C1 segment of cervical spinal cord (tissue), 14 donors: ENCODE results near the gene GAPDHS.

ENCODE experiments used
- DNase-seq, 14 donors: peaks; one replicate each; lab custom pipeline; 2025; lab: John Stamatoyannopoulos, UW

Gene GAPDHS

DNA sequence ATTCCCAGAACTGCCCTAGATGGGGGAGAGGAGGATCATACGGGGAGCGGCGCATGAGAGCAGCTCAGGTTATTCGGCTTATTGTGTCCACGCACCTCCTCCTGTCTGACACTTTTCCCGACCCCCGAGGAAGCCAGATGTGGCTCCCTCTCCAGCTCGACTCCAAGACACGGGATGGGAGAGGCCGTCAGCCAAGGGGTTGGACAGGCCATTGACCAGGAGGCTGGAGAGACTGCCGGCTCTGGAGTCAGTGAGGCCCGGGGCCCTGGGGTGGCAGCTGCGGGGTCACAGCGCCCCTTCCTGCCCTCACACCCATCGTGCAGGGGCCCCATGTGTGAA lies 22.7 kb upstream of the GAPDHS start:
- DNase-seq = no peak

DNA sequence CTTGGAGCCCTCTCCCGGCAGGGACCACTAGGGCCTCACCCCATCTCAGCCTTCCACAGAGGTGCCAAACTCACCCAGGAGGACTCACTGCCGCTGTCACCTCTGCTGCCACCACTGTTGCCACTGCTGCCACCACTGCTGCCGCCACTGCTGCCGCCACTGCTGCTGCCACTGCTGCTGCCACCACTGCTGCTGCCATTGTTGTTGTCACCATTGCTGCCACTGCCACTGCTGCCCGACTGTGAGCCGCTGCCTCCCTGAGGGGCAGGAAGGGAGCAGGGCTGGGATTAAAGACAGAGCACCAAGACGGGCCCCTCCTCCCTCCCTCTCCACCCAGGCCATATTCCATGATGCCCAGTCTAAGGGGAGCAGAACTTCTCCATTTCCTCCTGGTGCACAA lies 21.9 kb upstream of the GAPDHS start:
- no peak for DNase-seq

DNA sequence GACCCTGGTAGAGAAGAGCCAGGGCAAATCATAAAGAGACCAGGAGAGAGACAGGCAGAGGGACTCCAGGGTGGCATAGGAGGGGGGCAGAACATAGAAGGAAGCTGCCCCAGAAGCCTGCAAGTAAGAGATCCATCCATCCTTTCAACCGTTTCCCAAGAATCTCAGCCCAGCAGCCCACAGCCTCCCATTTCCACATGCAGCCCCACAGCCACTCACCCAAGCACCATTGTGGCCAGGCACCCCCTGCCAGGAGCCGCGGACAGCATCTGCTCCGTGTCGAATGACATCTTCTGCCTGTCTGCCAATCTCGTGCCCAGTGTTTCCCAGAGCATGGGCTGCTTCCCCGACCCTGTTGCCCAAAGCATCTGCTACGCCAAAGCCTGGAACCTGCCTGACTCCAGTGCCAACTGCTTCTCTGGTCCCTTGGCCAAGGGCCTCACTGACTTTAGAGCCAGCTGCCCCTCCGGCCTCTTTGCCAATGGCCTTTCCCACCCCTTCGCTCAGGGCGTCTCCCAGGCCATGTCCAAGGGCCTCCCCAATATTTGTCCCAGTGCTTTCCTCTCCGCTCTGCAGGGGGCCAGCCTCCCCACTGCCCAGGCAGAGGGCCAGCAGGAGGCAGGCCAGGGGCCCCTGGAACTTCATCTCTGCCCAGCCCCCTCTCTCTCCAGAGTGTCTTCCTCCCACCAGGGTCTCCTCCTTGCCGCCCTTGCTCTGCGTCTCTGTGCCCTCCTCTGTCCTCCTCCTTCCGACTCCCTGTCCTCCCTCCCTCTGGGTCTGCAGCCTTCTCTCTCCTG lies 20.2 kb upstream of the GAPDHS start:
- no peak for DNase-seq

DNA sequence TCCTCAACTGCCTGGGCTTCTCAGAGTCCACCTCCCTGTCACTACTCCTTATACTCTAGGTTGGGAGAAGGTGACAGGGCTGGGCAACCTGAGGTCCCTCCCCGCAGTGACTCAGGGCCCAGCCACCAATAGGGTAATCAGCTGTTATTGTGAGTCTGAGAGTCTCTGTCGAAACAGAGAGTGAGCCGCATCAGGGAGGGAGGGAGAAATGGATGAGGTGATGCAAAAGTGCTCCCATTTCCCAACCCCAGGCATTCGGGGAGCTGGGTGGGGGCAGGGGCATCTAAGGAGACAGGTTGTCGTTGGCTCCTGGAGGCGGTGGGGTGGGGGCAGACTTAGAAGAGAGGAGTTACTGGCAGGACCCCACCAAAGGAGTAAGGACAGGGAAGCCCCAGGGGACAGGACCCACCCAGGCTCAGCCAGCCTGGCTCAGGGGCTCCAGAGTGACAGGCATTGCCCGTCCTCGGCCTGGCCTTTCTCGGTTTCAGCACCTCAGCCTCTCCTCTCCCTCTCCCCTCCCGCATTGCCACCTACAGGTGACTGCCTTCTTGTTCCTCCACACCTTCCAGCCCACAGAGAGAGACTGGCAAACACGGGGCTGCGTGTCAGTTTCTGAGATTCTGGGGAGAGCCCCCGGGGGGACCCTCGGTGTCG lies 19.5 kb upstream of the GAPDHS start, which contains the start of gene DMKN:
DMKN (minus strand) TSS at position 22 of the 654 bp plus-strand sequence. CDS start 174 bp downstream, outside the sequence.
- no peak for DNase-seq

DNA sequence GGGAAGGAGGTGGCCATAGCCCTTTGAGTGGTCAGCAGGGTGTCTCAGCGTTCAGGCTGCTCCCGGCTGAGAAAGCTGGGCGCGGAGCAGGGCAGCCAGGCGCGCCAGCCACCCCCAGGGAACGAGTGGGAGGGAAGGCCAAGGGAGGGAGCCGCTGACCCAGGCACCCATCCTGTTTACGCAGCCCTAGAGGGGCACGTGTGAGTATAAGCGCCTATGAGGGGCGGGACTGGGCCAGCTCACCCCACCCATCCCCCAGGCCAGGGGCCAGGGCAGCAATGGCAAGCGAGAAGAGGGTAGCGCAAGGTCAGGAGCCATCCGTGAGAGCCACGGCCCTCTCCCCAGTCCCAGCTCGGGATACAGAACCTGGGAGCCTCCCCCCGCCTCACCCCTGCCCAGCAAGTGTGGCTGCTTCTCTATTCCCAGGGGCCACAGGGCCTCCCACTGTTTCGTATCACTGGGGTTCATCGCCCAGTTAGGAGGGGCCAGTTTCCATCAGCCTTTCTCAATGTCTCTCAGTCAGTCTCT lies 18.9 kb upstream of the GAPDHS start:
- DNase-seq = no peak

DNA sequence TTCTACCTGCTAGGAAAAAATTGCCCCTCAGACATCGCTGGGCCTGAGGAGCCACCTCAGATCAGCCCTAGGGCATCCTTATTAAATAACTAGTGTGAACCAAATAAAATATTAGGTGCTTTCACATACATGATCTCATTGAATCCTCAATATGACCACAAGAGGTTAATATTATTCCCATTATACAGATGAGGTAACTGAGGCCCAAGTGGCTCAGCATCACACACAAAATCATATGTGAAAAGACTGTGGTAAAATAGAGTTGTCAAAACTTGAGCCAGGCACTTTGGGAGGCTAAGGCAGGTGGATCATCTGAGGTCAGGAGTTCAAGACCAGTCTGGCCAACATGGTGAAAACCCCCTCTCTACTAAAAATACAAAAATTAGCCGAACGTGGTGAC lies 16.9 kb upstream of the GAPDHS start:
- no peak for DNase-seq

DNA sequence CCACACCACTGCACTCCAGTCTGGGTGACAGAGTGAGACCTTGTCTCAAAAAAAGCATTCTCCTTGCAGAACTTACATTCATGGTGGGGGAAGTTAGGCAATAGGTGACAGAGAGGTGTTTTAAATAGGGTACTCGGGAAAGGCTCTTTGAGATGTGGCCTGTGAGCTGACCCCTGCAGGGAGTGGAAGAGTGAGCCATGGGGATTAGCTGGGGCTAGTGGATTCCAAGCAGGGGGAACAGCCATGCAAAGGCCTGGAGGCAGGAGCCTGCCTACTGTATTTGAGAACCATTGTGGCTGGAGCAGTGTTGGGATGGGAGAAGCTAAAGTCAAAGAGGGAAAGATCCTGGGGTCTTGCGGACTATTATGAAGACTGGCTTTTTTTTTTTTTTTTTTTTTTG lies 15.9 kb upstream of the GAPDHS start:
- no peak for DNase-seq

DNA sequence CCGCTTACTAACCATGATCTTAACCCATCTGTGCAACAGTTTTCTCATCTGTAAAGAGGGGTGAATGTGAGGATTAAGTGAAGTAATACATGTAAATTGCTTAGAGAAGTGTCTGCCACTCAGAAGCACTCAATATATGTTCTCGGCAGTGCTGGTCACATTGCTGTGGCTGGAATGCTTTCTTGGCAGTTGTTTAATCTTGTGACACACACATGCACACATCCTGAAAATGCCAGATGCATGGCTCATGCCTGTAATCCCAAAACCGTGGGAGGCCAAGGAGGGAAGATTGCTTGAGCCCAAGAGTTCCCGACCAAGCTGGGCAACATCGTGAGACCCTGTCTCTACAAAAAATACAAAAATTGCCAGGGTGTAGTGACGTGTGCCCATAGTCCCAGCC lies 14.9 kb upstream of the GAPDHS start:
- no peak for DNase-seq

DNA sequence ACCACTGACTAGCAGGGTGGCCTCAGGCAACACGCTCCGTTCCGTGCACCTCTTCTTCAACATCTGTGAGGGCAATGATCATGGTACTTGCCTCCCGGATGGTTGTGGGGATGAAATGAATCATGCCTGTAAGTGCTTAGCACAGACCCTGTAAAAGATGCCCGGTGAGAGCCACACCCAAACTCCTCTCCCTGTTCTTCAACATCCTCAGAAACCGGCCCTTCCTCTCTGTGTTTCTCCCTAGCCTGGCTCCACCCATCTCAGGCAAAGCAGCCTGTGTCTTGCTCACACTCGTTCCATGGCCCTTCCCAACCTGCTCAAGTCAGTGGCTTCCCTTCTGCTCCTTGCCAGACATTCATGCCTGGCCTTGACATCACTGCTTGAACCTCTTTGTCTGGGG lies 14.0 kb upstream of the GAPDHS start:
- DNase-seq = no peak

DNA sequence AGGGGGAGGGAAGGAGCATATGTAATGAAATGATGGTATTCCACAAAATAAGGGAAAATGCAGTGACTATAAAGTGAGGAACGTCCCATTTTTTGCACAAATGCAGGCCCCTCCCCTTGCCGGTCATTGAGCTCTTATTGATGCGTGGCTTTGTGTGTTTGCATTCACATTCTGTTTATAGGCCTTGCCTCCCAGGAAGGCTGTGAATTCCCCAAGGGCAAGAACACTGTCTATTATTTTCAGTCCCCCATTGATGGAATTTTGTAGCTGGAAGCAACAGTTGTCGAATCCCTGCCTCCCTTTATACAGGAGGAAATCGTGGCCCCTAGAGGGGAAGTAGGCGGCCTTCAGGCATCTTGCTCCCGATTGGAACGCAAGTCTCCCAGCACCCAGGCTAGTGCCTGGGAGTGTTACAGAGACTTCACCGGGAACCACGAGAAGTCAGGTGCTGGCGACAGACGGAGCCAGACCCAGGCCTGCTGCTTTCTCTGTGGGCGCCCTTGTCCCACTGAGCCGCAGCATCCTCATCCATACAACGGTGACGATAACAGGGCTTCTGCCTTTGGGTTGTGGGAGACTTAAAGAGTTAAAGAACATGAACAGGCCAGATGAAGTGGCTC lies 12.0 kb upstream of the GAPDHS start:
- no peak for DNase-seq

DNA sequence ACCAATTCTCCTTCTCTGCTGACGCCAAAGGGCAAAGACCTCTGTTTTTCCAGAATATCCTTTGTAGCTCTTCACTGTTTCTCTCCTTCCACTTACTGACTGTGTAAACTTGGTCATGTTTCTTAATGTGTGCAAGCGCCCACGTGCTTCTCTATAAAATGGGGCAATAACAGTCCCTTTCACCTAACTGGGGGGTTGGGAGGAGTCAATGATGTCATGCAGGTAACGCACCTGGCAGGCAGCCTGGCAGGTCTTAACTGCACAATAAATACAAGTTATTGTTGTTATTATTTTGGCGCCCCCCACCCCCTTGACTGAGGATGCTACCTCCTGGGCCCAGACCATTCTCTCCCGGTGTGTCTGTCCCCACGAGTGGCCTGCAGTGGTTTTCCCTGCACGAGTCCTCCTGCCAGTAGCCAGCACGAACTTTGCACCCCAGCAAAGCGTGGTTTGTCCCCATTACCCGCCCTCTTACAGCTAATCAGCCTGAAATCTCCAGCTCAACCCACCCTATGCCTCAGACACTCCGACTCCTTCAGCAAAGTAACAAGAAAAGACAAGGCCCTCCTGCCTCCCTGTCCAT lies 10.4 kb upstream of the GAPDHS start:
- DNase-seq = no peak

DNA sequence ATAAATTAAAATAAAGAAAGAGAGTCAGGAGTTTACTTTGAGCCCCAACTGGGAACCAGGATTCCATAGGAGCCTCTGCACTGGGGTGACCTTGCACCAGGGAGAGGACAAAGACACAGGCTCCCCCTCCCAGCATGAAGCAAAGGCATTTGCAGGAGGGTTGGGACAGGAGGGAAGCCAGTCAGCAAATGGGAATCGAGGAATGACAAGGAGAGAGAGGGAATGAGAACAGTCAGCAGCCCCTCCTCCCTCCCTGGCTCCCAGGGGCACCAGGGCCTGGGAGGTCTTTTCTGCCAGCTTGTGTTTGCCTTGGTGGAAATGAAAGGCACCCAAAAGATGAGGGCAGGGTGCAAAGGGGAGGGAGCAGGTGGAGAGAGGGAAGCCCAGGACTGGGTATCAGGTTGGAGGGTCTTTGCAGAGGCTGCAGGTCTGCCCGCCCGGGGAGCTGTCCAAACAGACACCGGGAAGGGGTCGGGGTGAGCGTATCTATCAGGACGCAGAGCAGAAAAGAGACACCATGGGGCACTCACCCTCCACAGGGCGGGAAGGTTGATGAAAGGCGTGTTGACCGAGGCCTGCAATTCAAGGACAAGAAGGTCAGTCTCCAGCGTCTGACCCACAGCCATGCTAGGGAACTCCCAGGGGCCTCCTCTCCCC lies 8.9 kb upstream of the GAPDHS start:
- no peak for DNase-seq

DNA sequence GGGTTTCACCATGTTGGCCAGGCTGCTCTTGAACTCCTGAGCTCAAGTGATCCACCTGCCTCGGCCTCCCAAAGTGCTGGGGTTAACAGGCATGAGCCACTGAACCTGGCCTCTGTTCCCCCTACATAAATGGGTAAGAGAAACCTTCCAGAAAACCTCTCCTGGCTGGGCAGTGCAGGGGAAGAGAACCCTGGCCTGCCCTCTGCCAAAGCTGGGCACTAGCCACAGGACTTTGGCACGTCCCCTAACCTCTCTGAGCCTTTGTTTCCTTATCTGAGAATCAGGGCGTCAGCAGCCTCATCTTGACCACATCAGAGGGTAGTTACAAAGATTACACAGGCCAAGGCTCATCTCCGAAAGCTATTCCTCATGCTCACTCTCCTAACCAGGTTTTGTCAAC lies 7.4 kb upstream of the GAPDHS start:
- DNase-seq = no peak

DNA sequence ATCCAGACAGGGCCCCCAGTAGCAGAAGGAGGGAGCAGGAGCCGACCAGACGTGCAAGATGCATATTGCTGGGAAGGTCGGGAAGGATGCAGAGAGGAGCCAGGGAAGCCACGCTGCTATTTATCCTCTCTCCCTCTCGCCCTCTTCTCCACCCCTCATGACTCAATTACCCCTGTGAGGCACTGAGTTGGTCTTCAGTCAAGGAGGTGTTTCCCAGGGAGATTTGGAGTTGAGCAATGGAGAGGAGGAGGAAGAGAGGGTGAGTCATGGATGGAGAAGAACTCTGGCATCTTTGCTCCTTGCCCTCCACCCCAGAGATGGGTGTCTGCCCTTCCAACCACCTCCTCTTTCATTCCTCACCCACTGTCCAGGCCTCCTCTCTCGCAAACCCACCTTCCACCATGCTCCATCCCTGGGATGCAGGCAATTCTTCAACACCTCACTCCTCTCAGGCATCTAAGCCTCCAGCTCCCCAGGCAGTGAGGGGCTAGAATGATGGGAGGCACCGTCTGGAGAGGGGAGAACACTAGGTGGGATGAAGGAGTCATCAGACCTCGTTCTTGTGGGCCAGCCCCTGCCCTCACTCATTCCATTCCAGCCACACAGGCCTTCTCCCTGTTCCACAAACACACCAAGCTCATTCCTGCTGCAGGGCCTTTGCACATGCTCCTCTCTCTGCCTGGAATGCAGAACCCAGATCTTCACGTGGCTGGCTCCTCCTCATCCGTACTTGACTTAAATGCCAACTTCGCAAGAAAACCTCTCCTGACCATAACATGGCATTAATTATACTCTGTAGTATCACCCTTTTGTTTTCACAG lies 4.8 kb upstream of the GAPDHS start, which contains the start of gene SBSN:
SBSN (minus strand) TSS at position 94 of the 821 bp plus-strand sequence; CDS start at position 64, 30 bp downstream.
- DNase-seq = no peak

DNA sequence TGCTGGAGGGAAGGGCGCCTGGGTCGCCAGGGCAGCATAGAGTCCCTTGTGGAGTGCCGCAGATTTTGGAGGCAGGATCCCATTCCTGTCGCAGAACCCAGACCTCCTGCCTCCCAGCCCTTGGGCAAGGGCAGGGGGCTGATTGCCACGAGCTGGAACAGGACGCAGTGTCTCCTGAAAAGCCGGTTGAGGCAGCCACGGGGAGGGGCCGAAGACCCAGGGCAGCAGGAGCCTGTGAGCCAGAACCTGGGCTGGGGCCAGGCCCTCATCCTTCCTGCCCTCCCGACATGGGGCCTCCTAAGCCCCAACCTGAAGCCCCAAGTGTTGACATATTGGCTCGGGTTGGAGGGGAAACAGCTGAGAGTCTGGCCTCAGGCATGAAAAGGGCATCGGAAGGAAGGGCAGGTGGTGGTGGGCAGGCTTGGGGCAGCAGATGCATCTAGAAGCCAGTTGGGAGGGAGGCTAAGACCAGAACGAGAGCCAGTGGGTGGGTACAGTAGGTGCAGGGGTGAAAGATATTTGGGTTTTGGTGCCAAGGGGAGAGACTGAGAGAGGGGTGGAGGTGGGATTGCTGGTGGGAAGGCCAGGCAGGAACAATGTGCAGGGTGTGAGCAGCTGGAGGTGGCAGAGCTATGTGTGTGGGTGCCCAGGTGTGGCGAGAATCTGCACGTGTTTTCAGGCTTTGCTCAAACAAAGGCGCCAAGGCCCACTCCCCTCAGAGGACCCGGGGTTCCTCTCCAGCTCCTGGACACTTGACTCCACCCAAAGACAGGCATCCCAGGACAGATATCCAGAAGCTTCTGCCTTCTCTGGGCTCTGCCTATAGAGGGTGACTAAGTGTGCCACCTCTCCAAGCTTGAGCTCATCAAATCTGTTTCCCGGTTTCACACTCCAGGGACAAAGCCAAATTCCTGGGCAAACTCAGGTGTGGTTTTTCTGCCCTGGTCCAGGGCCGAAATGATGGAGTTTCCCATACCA lies 3.7 kb upstream of the GAPDHS start:
- no peak for DNase-seq

DNA sequence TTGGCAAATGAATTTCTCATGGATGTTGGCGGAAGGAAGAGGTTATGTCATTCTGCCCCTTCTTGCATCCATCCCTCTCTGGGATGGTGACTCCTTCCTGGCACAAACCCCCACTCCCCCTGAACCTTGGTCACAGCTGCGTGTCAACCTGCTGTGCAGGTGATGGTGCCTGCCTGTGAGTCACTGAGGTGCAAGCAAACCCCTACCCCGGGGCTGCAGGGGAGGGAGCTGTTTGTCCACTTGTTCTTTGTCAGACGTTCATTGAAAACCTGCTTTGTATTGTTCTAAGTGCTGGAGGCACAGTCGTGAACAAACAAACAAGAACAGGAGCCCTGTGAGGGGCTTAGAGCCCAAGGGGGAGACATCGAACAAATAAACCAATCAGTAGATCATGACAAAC lies 2.0 kb upstream of the GAPDHS start:
- DNase-seq = no peak

DNA sequence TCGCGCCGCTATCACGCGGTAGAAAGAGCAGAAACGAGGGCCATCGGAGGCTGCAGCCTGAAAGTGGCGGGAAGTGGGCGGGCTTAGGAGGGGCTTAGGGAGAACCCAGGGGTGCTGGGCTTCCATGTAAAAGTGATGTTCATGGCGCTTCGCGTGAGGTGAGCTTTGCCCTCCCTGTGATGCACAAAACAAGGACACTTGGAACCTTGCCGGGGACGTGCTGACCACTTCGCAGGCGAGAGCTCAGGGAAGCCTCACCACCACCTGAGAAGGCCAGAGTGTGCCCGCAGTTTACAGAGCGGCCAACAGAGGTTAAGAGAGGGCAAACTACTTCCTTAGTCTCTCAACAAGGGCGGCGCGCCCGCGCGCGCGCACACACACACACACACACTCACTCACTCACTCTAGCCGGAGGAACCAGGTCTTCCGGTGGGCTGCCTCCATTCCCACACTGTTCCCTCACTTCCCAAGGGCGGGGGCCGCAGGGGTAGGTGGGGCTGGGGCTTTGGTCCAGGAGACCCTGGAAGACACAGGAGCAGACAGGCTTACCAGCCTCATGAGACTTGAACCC lies 651 bp downstream of the GAPDHS start:
- DNase-seq = no peak

DNA sequence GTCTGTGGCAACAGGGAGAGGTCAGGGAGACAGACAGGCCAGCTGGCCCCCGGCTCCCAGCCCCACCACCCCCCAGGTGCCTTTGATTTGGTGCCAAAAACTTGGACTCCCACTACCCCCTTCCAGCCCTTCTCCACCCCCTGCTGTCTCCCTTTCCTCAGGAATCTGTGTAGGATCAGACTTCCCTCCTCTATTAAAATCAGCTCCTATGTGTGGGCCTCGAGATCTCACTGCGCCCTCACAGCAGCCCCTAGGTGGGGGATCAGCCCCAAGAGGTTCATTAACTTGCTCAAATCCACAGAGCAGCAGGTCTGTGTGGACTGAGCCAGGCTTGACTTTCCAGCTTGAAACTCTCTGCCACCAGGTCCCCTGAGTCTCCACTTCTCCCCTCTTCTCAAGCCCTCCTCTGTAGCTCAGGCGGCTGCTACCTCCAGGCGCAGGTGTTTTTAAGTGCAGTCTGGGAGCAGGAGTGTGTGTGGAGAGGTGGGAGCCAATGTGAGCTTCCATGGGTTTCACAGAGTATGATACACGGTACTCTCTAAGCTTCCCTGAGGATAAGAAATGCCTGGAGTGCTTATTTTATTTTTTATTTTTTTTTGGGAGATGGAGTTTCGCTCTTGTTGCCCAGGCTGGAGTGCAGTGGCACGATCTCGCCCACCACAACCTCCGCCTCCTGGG lies 1.7 kb downstream of the GAPDHS start:
- DNase-seq = no peak

DNA sequence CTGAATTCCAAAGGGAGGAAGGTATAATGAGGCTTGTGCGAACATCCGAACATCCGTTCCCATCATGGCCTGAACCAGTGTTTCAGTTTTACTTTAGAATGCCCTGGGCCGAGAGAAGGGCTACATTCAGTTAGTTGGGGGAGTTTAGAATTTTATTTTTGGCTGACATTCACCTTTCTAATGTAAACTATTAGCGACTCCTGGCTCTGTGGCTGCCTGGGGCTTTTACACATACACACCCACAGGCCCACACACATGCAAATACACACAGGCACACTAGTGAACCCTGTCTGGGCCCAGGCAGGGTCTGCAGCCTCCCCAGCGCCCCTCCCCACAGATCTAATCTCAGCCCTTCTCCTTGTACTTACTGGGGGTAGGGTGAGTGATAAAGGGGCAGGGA lies 6.1 kb downstream of the GAPDHS start:
- no peak for DNase-seq
